ENCODE data around the gene TBCA.

The TBCA gene

GRCh38 chr5:77775790-77776553, at the start of gene TBCA:
Gene TBCA (minus strand): TSS chr5:77776339. CDS start chr5:77776257, 82 bp downstream.
- peak; percentile 11 for FAIRE-seq

GRCh38 chr5:77824981-77825380, 48.8 kb upstream of the TBCA start:
- no peak for FAIRE-seq

GRCh38 chr5:77816686-77817085, 40.5 kb upstream of the TBCA start:
- FAIRE-seq = no peak

GRCh38 chr5:77812926-77813589, 36.9 kb upstream of the TBCA start:
- no peak for FAIRE-seq

GRCh38 chr5:77806213-77806843, 30.2 kb upstream of the TBCA start:
- no peak for FAIRE-seq

- FAIRE-seq = no peak
Measured at GRCh38 chr5:77798456-77798855, 22.3 kb upstream of the TBCA start.

- FAIRE-seq = no peak
Measured at GRCh38 chr5:77797136-77797535, 21.0 kb upstream of the TBCA start.

GRCh38 chr5:77795846-77796245, 19.7 kb upstream of the TBCA start:
- FAIRE-seq = no peak

- no peak for FAIRE-seq
Measured at GRCh38 chr5:77795268-77795667, 19.1 kb upstream of the TBCA start.

- no peak for FAIRE-seq
Measured at GRCh38 chr5:77791926-77792325, 15.8 kb upstream of the TBCA start.

- FAIRE-seq = no peak
Measured at GRCh38 chr5:77791356-77791755, 15.2 kb upstream of the TBCA start.

- no peak for FAIRE-seq
Measured at GRCh38 chr5:77785229-77785628, 9.1 kb upstream of the TBCA start.

GRCh38 chr5:77784735-77785134, 8.6 kb upstream of the TBCA start:
- no peak for FAIRE-seq

- FAIRE-seq = no peak
Measured at GRCh38 chr5:77781076-77781475, 4.9 kb upstream of the TBCA start.

GRCh38 chr5:77778881-77779438, 2.8 kb upstream of the TBCA start:
- no peak for FAIRE-seq

GRCh38 chr5:77778398-77778797, 2.3 kb upstream of the TBCA start:
- FAIRE-seq = no peak

GRCh38 chr5:77777911-77778310, 1.8 kb upstream of the TBCA start:
- FAIRE-seq = no peak

GRCh38 chr5:77777281-77777892, 1.2 kb upstream of the TBCA start:
- FAIRE-seq = no peak

- no peak for FAIRE-seq
Measured at GRCh38 chr5:77776554-77777206, 541 bp upstream of the TBCA start.

- no peak for FAIRE-seq
Measured at GRCh38 chr5:77774981-77775789, 954 bp downstream of the TBCA start.

GRCh38 chr5:77773734-77774280, 2.3 kb downstream of the TBCA start:
- no peak for FAIRE-seq

GRCh38 chr5:77772729-77773128, 3.4 kb downstream of the TBCA start:
- FAIRE-seq = no peak
